ENCODE measurements around the gene NPIPB9. TPM values are rescaled to one million over a fixed set of nuclear protein-coding genes. Genes with fewer than 3 reads are reported as not detected.
"Not testable (repeated sequence)": the region's sequence is repeated elsewhere in the genome, so short reads cannot be mapped to it uniquely, and the experiment has no call there.

Gene NPIPB9
- total RNA-seq, 1 donor from 2014 or later: 4.3 TPM

DNA sequence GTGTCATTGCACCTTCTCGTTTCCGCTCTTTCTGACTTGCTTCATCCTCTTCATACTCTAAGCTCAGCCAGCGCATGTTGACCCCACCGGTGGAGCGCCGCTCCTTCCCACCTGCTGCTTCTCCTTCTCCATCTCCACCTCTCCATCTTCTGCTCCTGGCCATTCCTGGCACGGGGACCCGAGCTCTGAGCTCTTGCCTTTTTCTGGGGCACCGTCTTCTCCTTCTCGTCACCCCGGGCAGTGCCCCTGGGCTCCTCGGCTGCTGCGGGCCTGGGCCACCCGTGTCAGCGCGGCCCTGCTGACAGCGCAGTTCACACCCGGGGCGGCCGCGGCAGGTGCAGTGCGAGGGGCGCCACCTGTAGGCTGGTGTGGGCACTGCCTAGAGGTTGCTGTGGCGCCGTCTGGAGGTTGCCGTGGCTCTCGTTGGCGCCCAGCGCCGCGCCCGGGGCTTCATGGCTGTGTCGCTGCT, 1.6 kb upstream of the NPIPB9 start:
- DNase-seq (ENCODE audit: low spot score in 2 of 2, unreplicated experiment in 2 of 2): peak in 1 of 2 experiments; percentile 43
- not testable (repeated sequence) for H3K27ac Mint-ChIP-seq

DNA sequence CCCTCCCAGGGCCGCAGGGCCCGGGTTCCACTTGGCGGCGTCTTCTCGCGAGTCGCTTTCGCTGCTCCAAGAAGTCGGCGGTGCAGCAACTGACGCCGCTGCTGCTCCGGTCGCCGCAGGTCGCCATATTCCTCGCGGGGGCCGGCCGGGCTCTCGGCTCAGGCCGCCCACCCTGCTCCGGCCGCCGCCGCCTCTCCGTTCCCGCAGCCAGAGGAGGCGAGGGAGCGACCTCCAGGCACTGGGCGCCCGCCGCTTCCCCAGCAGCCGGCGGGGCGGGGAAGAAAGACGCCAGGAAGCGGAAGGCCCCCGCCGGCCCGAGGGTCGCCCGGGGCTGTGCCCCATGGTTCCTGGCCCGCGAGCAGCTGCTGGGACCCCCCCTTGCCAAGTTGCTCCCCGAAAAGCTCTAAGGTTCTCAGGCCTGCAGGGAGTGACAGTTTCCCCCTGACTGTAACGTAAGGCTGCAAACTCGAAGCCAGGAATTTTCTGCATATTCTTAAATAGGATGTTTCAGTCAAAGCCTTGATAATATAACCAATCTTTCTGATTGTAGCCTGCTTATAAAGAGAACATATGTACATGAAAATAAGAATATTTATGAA, 1.0 kb upstream of the NPIPB9 start:
- not testable (repeated sequence) for H3K36me3 Mint-ChIP-seq; H3K4me1 Mint-ChIP-seq; H3K27ac Mint-ChIP-seq; H3K27me3 Mint-ChIP-seq (ENCODE audit: low read depth); H3K4me3 Mint-ChIP-seq; H3K9me3 Mint-ChIP-seq; DNase-seq (ENCODE audit: low spot score in 2 of 2, unreplicated experiment in 2 of 2)

More for the DNA sequence above, 1.6 kb upstream of the NPIPB9 start:
- not testable (repeated sequence) for H3K27me3 Mint-ChIP-seq (ENCODE audit: low read depth); H3K9me3 Mint-ChIP-seq; H3K4me1 Mint-ChIP-seq; H3K4me3 Mint-ChIP-seq; H3K36me3 Mint-ChIP-seq
- TF ChIP-seq, protein P1, sequence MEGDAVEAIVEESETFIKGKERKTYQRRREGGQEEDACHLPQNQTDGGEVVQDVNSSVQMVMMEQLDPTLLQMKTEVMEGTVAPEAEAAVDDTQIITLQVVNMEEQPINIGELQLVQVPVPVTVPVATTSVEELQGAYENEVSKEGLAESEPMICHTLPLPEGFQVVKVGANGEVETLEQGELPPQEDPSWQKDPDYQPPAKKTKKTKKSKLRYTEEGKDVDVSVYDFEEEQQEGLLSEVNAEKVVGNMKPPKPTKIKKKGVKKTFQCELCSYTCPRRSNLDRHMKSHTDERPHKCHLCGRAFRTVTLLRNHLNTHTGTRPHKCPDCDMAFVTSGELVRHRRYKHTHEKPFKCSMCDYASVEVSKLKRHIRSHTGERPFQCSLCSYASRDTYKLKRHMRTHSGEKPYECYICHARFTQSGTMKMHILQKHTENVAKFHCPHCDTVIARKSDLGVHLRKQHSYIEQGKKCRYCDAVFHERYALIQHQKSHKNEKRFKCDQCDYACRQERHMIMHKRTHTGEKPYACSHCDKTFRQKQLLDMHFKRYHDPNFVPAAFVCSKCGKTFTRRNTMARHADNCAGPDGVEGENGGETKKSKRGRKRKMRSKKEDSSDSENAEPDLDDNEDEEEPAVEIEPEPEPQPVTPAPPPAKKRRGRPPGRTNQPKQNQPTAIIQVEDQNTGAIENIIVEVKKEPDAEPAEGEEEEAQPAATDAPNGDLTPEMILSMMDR (IDR thresholded peaks at IDR 0.05; ENCODE audit: unreplicated experiment): peak; percentile 29

GRCh38 chr16:28781697-28782096, 30.1 kb downstream of the NPIPB9 start:
- H3K27me3 Mint-ChIP-seq (ENCODE audit: low read depth); DNase-seq (ENCODE audit: low spot score in 2 of 2, unreplicated experiment in 2 of 2); H3K27ac Mint-ChIP-seq; H3K9me3 Mint-ChIP-seq; H3K4me3 Mint-ChIP-seq; H3K4me1 Mint-ChIP-seq; H3K36me3 Mint-ChIP-seq: not testable (repeated sequence)

GRCh38 chr16:28782357-28782756, 30.8 kb downstream of the NPIPB9 start:
- not testable (repeated sequence) for H3K27me3 Mint-ChIP-seq (ENCODE audit: low read depth); H3K9me3 Mint-ChIP-seq; H3K27ac Mint-ChIP-seq; H3K4me1 Mint-ChIP-seq; H3K36me3 Mint-ChIP-seq; H3K4me3 Mint-ChIP-seq; DNase-seq (ENCODE audit: low spot score in 2 of 2, unreplicated experiment in 2 of 2)

- H3K4me1 Mint-ChIP-seq; H3K27ac Mint-ChIP-seq; H3K27me3 Mint-ChIP-seq (ENCODE audit: low read depth); H3K36me3 Mint-ChIP-seq; H3K9me3 Mint-ChIP-seq: not testable (repeated sequence)
- H3K4me3 Mint-ChIP-seq: peak overlapping the region; percentile 53
- DNase-seq (ENCODE audit: low spot score in 2 of 2, unreplicated experiment in 2 of 2): peak in 1 of 2 experiments; percentile 45
- TF ChIP-seq, protein P1 (IDR thresholded peaks at IDR 0.05; ENCODE audit: unreplicated experiment): peak; percentile 18
Measured at GRCh38 chr16:28802235-28803019, 50.8 kb downstream of the NPIPB9 start.

DNA sequence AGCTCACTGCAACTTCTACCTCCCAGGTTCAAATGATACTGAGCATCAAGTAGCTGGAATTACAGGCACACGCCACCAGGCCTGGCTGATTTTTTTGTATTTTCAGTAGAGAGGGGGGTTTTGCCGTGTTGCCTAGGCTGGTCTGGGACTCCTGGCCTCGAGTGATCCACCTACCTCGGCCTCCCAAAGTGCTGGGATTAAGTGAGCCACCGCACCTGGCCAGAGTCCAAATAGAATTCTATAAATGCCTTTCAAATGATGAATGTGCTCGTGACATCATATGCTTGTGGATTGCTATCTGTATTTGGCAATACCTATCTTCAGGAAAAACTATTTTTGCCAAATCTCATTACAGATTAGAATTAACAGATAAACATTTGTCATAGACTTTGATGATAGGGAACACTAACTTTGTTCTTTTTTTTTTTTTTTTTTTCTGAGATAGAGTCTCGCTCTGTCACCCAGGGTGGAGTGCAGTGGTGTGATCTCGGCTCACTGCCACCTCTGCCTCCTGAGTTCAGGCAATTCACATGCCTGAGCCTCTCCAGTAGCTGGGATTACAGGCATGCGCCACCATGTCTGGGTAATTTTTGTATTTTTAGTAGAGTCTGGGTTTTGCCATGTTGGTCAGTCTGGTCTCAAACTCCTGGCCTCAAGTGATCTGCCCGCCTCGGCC, 56.0 kb downstream of the NPIPB9 start:
- H3K9me3 Mint-ChIP-seq, H3K4me3 Mint-ChIP-seq: not testable (repeated sequence)

DNA sequence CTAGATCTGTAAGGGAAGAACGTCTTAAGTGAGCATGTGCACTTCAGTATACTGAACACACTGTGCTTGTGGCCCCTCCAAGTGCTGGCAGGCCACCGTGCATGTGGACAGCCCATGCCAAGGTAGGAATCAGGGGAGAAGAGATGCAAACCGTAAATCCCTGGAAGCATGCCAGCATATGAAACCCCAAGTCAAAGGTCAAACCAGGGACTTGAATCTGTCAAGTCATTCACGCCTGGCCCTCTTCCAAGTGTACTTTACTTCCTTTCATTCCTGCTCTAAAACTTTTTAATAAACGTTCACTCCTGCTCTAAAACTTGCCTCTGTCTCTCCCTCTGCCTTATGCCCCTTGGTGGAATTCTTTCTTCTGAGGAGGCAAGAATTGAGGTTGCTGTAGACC, 68.4 kb downstream of the NPIPB9 start:
- Mint-ChIP-seq H3K4me1 (peaks cover 14% of the 10 kb centered on the region), H3K27ac (no peak overlapping the region), H3K9me3 (peaks cover 4% of the 10 kb centered on the region), H3K27me3 (ENCODE audit: low read depth) (no peaks in the 10 kb centered on the region), H3K4me3 (no peak overlapping the region), H3K36me3 (peaks cover 11% of the 10 kb centered on the region)
- DNase-seq (ENCODE audit: low spot score in 2 of 2, unreplicated experiment in 2 of 2): no peak
- TF ChIP-seq, protein P1 (IDR thresholded peaks at IDR 0.05; ENCODE audit: unreplicated experiment): no peak

More for the DNA sequence above, 56.0 kb downstream of the NPIPB9 start:
- H3K27me3 Mint-ChIP-seq (ENCODE audit: low read depth); H3K27ac Mint-ChIP-seq; H3K4me1 Mint-ChIP-seq; DNase-seq (ENCODE audit: low spot score in 2 of 2, unreplicated experiment in 2 of 2); H3K36me3 Mint-ChIP-seq: not testable (repeated sequence)

- not testable (repeated sequence) for H3K4me3 Mint-ChIP-seq; DNase-seq (ENCODE audit: low spot score in 2 of 2, unreplicated experiment in 2 of 2); H3K9me3 Mint-ChIP-seq; H3K27me3 Mint-ChIP-seq (ENCODE audit: low read depth)
- Mint-ChIP-seq H3K4me1 (peaks cover 20% of the 10 kb centered on the region), H3K36me3 (peaks cover 15% of the 10 kb centered on the region), H3K27ac (peak overlapping the region; percentile 6)
Measured at GRCh38 chr16:28820546-28820945, 69.0 kb downstream of the NPIPB9 start.

Measured in mesothelial cell of epicardium (in vitro differentiated cells).